GM12878 (cell line): ENCODE data around the gene SPNS1. TPM values are rescaled to one million over a fixed set of nuclear protein-coding genes. Genes with fewer than 3 reads are reported as not detected.
A peak's percentile ranks its signal among the peaks of the same experiment; 100 is the strongest.

ENCODE experiments used
- MYC ChIP-seq: IDR thresholded peaks from 2 replicates; pipeline ENCODE4 v1.6.1; 2011; ENCODE audit warnings: mild to moderate bottlenecking, low read length, moderate library complexity, inconsistent platforms; ENCODE audit not compliant: insufficient read depth, insufficient replicate concordance, insufficient read length, severe bottlenecking
- RFX5 ChIP-seq: IDR thresholded peaks from 2 replicates; pipeline ENCODE4 v1.6.1; 2011; ENCODE audit warnings: low read depth, low read length, improper control_type of control experiment
- TCF12 ChIP-seq: IDR thresholded peaks from 2 replicates; pipeline ENCODE4 v1.6.1; 2011; ENCODE audit warnings: low read depth, mild to moderate bottlenecking, low read length
- ZNF592 ChIP-seq: fragments of 450-650 bp; IDR thresholded peaks from 2 replicates; pipeline ENCODE4 v1.6.1; 2017; ENCODE audit warnings: mild to moderate bottlenecking, moderate library complexity
- polyA plus RNA-seq, 11 experiments: library from polyadenylated mRNA; depleted of rRNA in 4 of 11; unstranded in 6 of 11; stranded (reverse) in 5 of 11; fragments of >200 nt; fragmentation: Nextera tagmentation in 4 of 11; fragmentation: Illumina TruSeq in 1 of 11; extraction: Ambion mirVana in 4 of 11; extraction: Trizol in 1 of 11; gene quantifications; 1 replicate in 1 of 11; 2 replicates in 10 of 11; pipeline versions ENCODE4 v1.2.1 to v1.2.3, GENCODE V29; 2011 to 2016; ENCODE audit warnings: inconsistent platforms in 2 of 11, missing spikeins in 2 of 11, low read depth in 1 of 11
- total RNA-seq, 4 experiments: library from RNA; depleted of rRNA in 3 of 4; stranded (reverse); fragments of >200 nt in 3 of 4; fragmentation: Illumina TruSeq in 1 of 4; extraction: Trizol in 1 of 4; gene quantifications; 2 replicates each; pipeline versions ENCODE4 v1.2.1 to v1.2.3, GENCODE V29; 2013 to 2021

Gene SPNS1
- total and polyA plus RNA-seq, 10 of the 15 experiments (the other 5 are each of a cell fraction or from before 2014, with no cell fraction given) = 0.16 to 37.6 (median 12.0) TPM

- TF ChIP-seq TCF12 (peak; percentile 66), ZNF592 (no peak), RFX5 (peak; percentile 48; the same call in 1 of the 2 replicates), MYC (peak; percentile 72)
Observed at GRCh38 chr16:28974437-28975157, at the start of gene SPNS1 (continued).
